HuH-7.5 (cell line): ENCODE results near the gene CYP3A5.
A peak's percentile ranks its signal among the peaks of the same experiment; 100 is the strongest.
"Not testable (repeated sequence)": the region's sequence is repeated elsewhere in the genome, so short reads cannot be mapped to it uniquely, and the experiment has no call there.

Experiments
- DNase-seq: peaks from one replicate; pipeline ENCODE4 v3.0.0; 2011; ENCODE audit warnings: low spot score

The CYP3A5 gene

GRCh38 chr7:99642027-99642426 is 37.8 kb downstream of the CYP3A5 start:
- no peak for DNase-seq

- DNase-seq = no peak
Measured at GRCh38 chr7:99639267-99639666, 40.5 kb downstream of the CYP3A5 start.

GRCh38 chr7:99638731-99639130 is 41.1 kb downstream of the CYP3A5 start:
- DNase-seq = no peak

- DNase-seq = not testable (repeated sequence)
Measured at GRCh38 chr7:99637414-99637813, 42.4 kb downstream of the CYP3A5 start.

GRCh38 chr7:99631295-99632109 is 48.3 kb downstream of the CYP3A5 start:
- DNase-seq = peak; percentile 59

- no peak for DNase-seq
Measured at GRCh38 chr7:99629643-99630042, 50.2 kb downstream of the CYP3A5 start.

- no peak for DNase-seq
Measured at GRCh38 chr7:99628471-99629465, 51.0 kb downstream of the CYP3A5 start.

- no peak for DNase-seq
Measured at GRCh38 chr7:99627513-99627912, 52.3 kb downstream of the CYP3A5 start.

GRCh38 chr7:99626661-99627060 is 53.1 kb downstream of the CYP3A5 start:
- no peak for DNase-seq

- no peak for DNase-seq
Measured at GRCh38 chr7:99625961-99626360, 53.8 kb downstream of the CYP3A5 start.

GRCh38 chr7:99625321-99625720 is 54.5 kb downstream of the CYP3A5 start:
- no peak for DNase-seq

- no peak for DNase-seq
Measured at GRCh38 chr7:99624484-99624883, 55.3 kb downstream of the CYP3A5 start.

GRCh38 chr7:99623702-99624447 is 55.9 kb downstream of the CYP3A5 start:
- DNase-seq = no peak

- no peak for DNase-seq
Measured at GRCh38 chr7:99623091-99623693, 56.6 kb downstream of the CYP3A5 start.

- no peak for DNase-seq
Measured at GRCh38 chr7:99622596-99622995, 57.2 kb downstream of the CYP3A5 start.

GRCh38 chr7:99621271-99621670 is 58.5 kb downstream of the CYP3A5 start:
- DNase-seq = no peak

- no peak for DNase-seq
Measured at GRCh38 chr7:99619571-99620130, 60.1 kb downstream of the CYP3A5 start.

GRCh38 chr7:99618726-99619125 is 61.1 kb downstream of the CYP3A5 start:
- no peak for DNase-seq

- DNase-seq = no peak
Measured at GRCh38 chr7:99617192-99617781, 62.5 kb downstream of the CYP3A5 start.

- DNase-seq = peak; percentile 90
Measured at GRCh38 chr7:99616359-99617191, 63.2 kb downstream of the CYP3A5 start, which contains the start of gene ZSCAN25. ZSCAN25 (plus strand) TSS chr7:99616946; CDS start chr7:99619607, 2,661 bp downstream.
